22Rv1 (cell line): ENCODE results near the gene ATP10A.

Source experiments
- H3K27ac ChIP-seq: fragments of 450-650 bp; 2 replicates; pipeline ENCODE4 v1.5.1; 2017
- CTCF ChIP-seq: fragments of 450-650 bp; IDR thresholded peaks from 2 replicates; pipeline ENCODE4 v1.5.1; 2017; ENCODE audit warnings: mild to moderate bottlenecking
- ZFX ChIP-seq: fragments of 450-650 bp; IDR thresholded peaks from 2 replicates; pipeline ENCODE4 v1.6.1; 2017; ENCODE audit warnings: antibody characterized with exemption, borderline replicate concordance

ATP10A gene

GRCh38 chr15:25675396-25675795, 187.7 kb downstream of the ATP10A start:
- TF ChIP-seq CTCF (no peak), ZFX (no peak)
- H3K27ac ChIP-seq, result no peak overlapping the region

- no peak overlapping the region for H3K27ac ChIP-seq
- no peak for TF ChIP-seq ZFX
- no peak for TF ChIP-seq CTCF
These were observed 188.2 kb downstream of the ATP10A start for GRCh38 chr15:25674913-25675312.

GRCh38 chr15:25673972-25674371, 189.2 kb downstream of the ATP10A start:
- no peak overlapping the region for H3K27ac ChIP-seq
- TF ChIP-seq ZFX, result no peak
- no peak for TF ChIP-seq CTCF

GRCh38 chr15:25673351-25673750, 189.8 kb downstream of the ATP10A start:
- TF ChIP-seq ZFX (no peak), CTCF (no peak)
- no peak overlapping the region for H3K27ac ChIP-seq

- no peak for TF ChIP-seq ZFX
- TF ChIP-seq CTCF, result no peak
- no peak overlapping the region for H3K27ac ChIP-seq
These were observed 192.0 kb downstream of the ATP10A start for GRCh38 chr15:25671132-25671531.

GRCh38 chr15:25670621-25671020, 192.5 kb downstream of the ATP10A start:
- TF ChIP-seq CTCF (no peak), ZFX (no peak)
- H3K27ac ChIP-seq, result no peak overlapping the region

GRCh38 chr15:25670025-25670554, 193.0 kb downstream of the ATP10A start:
- H3K27ac ChIP-seq, result no peak overlapping the region
- TF ChIP-seq CTCF, result no peak
- TF ChIP-seq ZFX, result no peak
